H1 (cell line): ENCODE data around the gene SLC9C1. TPM values are rescaled to one million over a fixed set of nuclear protein-coding genes. Genes with fewer than 3 reads are reported as not detected.

Experiments
- CTCF ChIA-PET: fragments of 300-600 bp; sonication (Branson Sonifier 250); formaldehyde crosslinking; loops from one replicate; lab custom pipeline; 2021; ENCODE audit not compliant: partially characterized antibody; lab: Charles Lee
- POLR2A ChIA-PET: fragments of 300-600 bp; sonication (Branson Sonifier 250); formaldehyde crosslinking; loops from one replicate; lab custom pipeline; 2021; ENCODE audit warnings: inconsistent platforms; ENCODE audit not compliant: partially characterized antibody; lab: Charles Lee
- DNase-seq, 2 experiments: peaks; one replicate each; pipeline versions ENCODE4 v3.0.0 to v3.0.0-alpha.2; 2010 to 2022; ENCODE audit warnings: low spot score in 2 of 2, low read depth in 1 of 2, mixed read lengths in 1 of 2
- FAIRE-seq: peaks from 2 replicates; lab custom pipeline; 2011; peaks lifted over from hg19 to GRCh38; lab: Jason Lieb, UNC
- H2AFZ ChIP-seq: 2 replicates; pipeline ENCODE4 v1.8.1; 2012; ENCODE audit warnings: low read length, inconsistent platforms
- H2AK5ac ChIP-seq: 2 replicates; pipeline ENCODE4 v1.6.1; 2013; ENCODE audit warnings: low read depth, low read length
- H2BK120ac ChIP-seq: replicated peaks from 2 replicates; pipeline ENCODE3; 2013; ENCODE audit warnings: low read depth, low read length, inconsistent platforms
- H2BK12ac ChIP-seq: 2 replicates; pipeline ENCODE4 v1.6.1; 2013; ENCODE audit warnings: low read depth, low read length
- H2BK15ac ChIP-seq: 2 replicates; pipeline ENCODE4 v1.6.1; 2013; ENCODE audit warnings: low read length
- H2BK20ac ChIP-seq: 2 replicates; pipeline ENCODE4 v1.6.1; 2013; ENCODE audit warnings: low read length
- H2BK5ac ChIP-seq: 2 replicates; pipeline ENCODE4 v1.6.1; 2013; ENCODE audit warnings: low read depth, low read length
- H3K14ac ChIP-seq: 2 replicates; pipeline ENCODE4 v1.6.1; 2013; ENCODE audit warnings: inconsistent platforms; ENCODE audit not compliant: insufficient read length
- H3K18ac ChIP-seq: 2 replicates; pipeline ENCODE4 v1.6.1; 2013; ENCODE audit warnings: low read length; ENCODE audit errors: extremely low read depth
- H3K23ac ChIP-seq: 2 replicates; pipeline ENCODE4 v1.6.1; 2013; ENCODE audit warnings: inconsistent platforms; ENCODE audit not compliant: insufficient read length
- H3K23me2 ChIP-seq: 2 replicates; pipeline ENCODE4 v1.6.1; 2013; ENCODE audit warnings: low read depth, low read length
- H3K27ac ChIP-seq: 2 replicates; pipeline ENCODE4 v1.6.1; 2011; ENCODE audit warnings: low read depth, low read length, inconsistent platforms
- H3K27me3 ChIP-seq, 4 experiments: replicated peaks in 1 of 4; 1 replicate in 1 of 4; 2 replicates in 3 of 4; pipeline versions ENCODE4 v1.6.1 to v1.8.1; 2011 to 2013; ENCODE audit warnings: low read length in 3 of 4, mild to moderate bottlenecking in 3 of 4, inconsistent platforms in 2 of 4, mixed read lengths in 2 of 4, moderate library complexity in 1 of 4; ENCODE audit not compliant: control insufficient read depth in 3 of 4, insufficient read depth in 3 of 4; ENCODE audit errors: extremely low read depth in 1 of 4
- H3K36me3 ChIP-seq, 4 experiments: 2 replicates each; pipeline versions ENCODE4 v1.6.1 to v1.8.1; 2011 to 2013; ENCODE audit warnings: mild to moderate bottlenecking in 4 of 4, low read length in 3 of 4, moderate library complexity in 2 of 4, control low read depth in 1 of 4, inconsistent platforms in 1 of 4; ENCODE audit not compliant: insufficient read depth in 4 of 4, control insufficient read depth in 2 of 4
- H3K4ac ChIP-seq: replicated peaks from 2 replicates; pipeline ENCODE3; 2013; ENCODE audit warnings: low read length, low read depth, mixed read lengths, inconsistent platforms; ENCODE audit not compliant: insufficient read length
- H3K4me1 ChIP-seq, 4 experiments: replicated peaks in 1 of 4; 1 replicate in 1 of 4; 2 replicates in 3 of 4; pipeline versions ENCODE4 v1.6.1 to v1.8.1; 2011 to 2013; ENCODE audit warnings: low read length in 3 of 4, inconsistent platforms in 2 of 4, mixed read lengths in 1 of 4; ENCODE audit not compliant: insufficient read depth in 4 of 4, control insufficient read depth in 3 of 4
- H3K4me2 ChIP-seq, 2 experiments: 2 replicates each; pipeline versions ENCODE4 v1.6.1 to v1.8.1; 2011 to 2013; ENCODE audit warnings: low read depth in 2 of 2, low read length in 2 of 2, control low read depth in 1 of 2, inconsistent platforms in 1 of 2, mild to moderate bottlenecking in 1 of 2; ENCODE audit not compliant: insufficient read depth in 1 of 2
- H3K4me3 ChIP-seq, 4 experiments: fragments of 200-600, 300-600 bp in 1 of 4; sonication (generic), shearing (Covaris generic), sonication (Bioruptor Twin) in 1 of 4; 2 replicates each; pipeline versions ENCODE4 v1.5.1 to v1.8.1; 2011 to 2016; ENCODE audit warnings: low read length in 4 of 4, low read depth in 3 of 4, control low read depth in 2 of 4, inconsistent platforms in 2 of 4, mild to moderate bottlenecking in 2 of 4, mixed read lengths in 1 of 4, moderate library complexity in 1 of 4; ENCODE audit not compliant: insufficient read depth in 2 of 4; ENCODE audit errors: extremely low read depth in 1 of 4
- H3K56ac ChIP-seq: replicated peaks from 2 replicates; pipeline ENCODE3; 2013; ENCODE audit warnings: low read depth, mild to moderate bottlenecking, mixed read lengths, low read length, inconsistent platforms; ENCODE audit not compliant: insufficient read length
- H3K79me1 ChIP-seq: 2 replicates; pipeline ENCODE4 v1.6.1; 2013; ENCODE audit warnings: low read depth, low read length, control low read depth
- H3K79me2 ChIP-seq, 2 experiments: 2 replicates each; pipeline versions ENCODE4 v1.6.1 to v1.8.1; 2012 to 2013; ENCODE audit warnings: low read length in 2 of 2, mild to moderate bottlenecking in 2 of 2, inconsistent platforms in 1 of 2; ENCODE audit not compliant: insufficient read depth in 2 of 2, control insufficient read depth in 1 of 2
- H3K9ac ChIP-seq, 4 experiments: replicated peaks in 1 of 4; 1 replicate in 1 of 4; 2 replicates in 3 of 4; pipeline versions ENCODE4 v1.6.1 to v1.8.1; 2011 to 2013; ENCODE audit warnings: low read depth in 3 of 4, low read length in 3 of 4, control low read depth in 2 of 4, mild to moderate bottlenecking in 2 of 4, moderate library complexity in 2 of 4, inconsistent platforms in 1 of 4; ENCODE audit errors: extremely low read depth in 1 of 4
- H3K9me3 ChIP-seq, 2 experiments: 2 replicates each; pipeline versions ENCODE4 v1.6.1 to v1.8.1; 2012 to 2013; ENCODE audit warnings: mild to moderate bottlenecking in 2 of 2, moderate library complexity in 2 of 2, control low read depth in 1 of 2, inconsistent platforms in 1 of 2, low read depth in 1 of 2, low read length in 1 of 2, mixed read lengths in 1 of 2; ENCODE audit not compliant: insufficient read depth in 2 of 2
- H4K20me1 ChIP-seq, 2 experiments: replicated peaks in 1 of 2; 2 replicates each; pipeline versions ENCODE3 to v1.8.1; 2011 to 2013; ENCODE audit warnings: inconsistent platforms in 2 of 2, low read length in 2 of 2, mild to moderate bottlenecking in 1 of 2; ENCODE audit not compliant: insufficient read depth in 2 of 2, control insufficient read depth in 1 of 2
- H4K5ac ChIP-seq: 2 replicates; pipeline ENCODE4 v1.6.1; 2013; ENCODE audit warnings: low read length, low read depth, mixed read lengths, inconsistent platforms; ENCODE audit not compliant: insufficient read length
- H4K8ac ChIP-seq: 2 replicates; pipeline ENCODE4 v1.8.0; 2013; ENCODE audit warnings: mild to moderate bottlenecking, moderate library complexity, low read length, inconsistent platforms; ENCODE audit not compliant: insufficient read depth; ENCODE audit errors: extremely low read depth
- H4K91ac ChIP-seq: replicated peaks from 2 replicates; pipeline ENCODE3; 2013; ENCODE audit warnings: low read length, mixed read lengths, inconsistent platforms; ENCODE audit not compliant: insufficient read length
- BCL11A ChIP-seq, 2 experiments: IDR thresholded peaks; one replicate each; pipeline ENCODE4 v1.6.1; 2011; ENCODE audit warnings: low read depth in 2 of 2, low read length in 2 of 2, mild to moderate bottlenecking in 2 of 2
- CHD1 ChIP-seq: IDR thresholded peaks from 2 replicates; pipeline ENCODE4 v1.6.1; 2012; ENCODE audit warnings: low read depth, low read length, improper control_type of control experiment
- CREB1 ChIP-seq: IDR thresholded peaks from 2 replicates; pipeline ENCODE4 v1.6.1; 2012; ENCODE audit warnings: inconsistent platforms
- EGR1 ChIP-seq: IDR thresholded peaks from 2 replicates; pipeline ENCODE4 v1.6.1; 2011; ENCODE audit warnings: low read depth, low read length, borderline replicate concordance
- HDAC2 ChIP-seq, 2 experiments: fragments of 300-600 bp in 1 of 2; sonication (generic) in 1 of 2; IDR thresholded peaks; 2 replicates each; pipeline ENCODE4 v1.6.1; 2011 to 2012; ENCODE audit warnings: low read depth in 2 of 2, low read length in 2 of 2, mild to moderate bottlenecking in 2 of 2, moderate library complexity in 2 of 2, borderline replicate concordance in 1 of 2, inconsistent platforms in 1 of 2
- RFX5 ChIP-seq: IDR thresholded peaks from 2 replicates; pipeline ENCODE4 v1.6.1; 2011; ENCODE audit warnings: low read depth, low read length, improper control_type of control experiment, borderline replicate concordance
- RXRA ChIP-seq: IDR thresholded peaks from 2 replicates; pipeline ENCODE4 v1.6.1; 2011; ENCODE audit warnings: low read depth, mild to moderate bottlenecking, low read length, moderate library complexity; ENCODE audit not compliant: insufficient read depth
- SAP30 ChIP-seq: fragments of 300-600 bp; sonication (generic); IDR thresholded peaks from 2 replicates; pipeline ENCODE4 v1.7.1; 2012; ENCODE audit warnings: low read length, moderate library complexity, mild to moderate bottlenecking, inconsistent platforms; ENCODE audit not compliant: insufficient read depth, insufficient replicate concordance
- SIN3A ChIP-seq, 2 experiments: IDR thresholded peaks in 1 of 2; conservative IDR thresholded peaks in 1 of 2; 2 replicates each; pipeline ENCODE4 v1.6.1; 2011 to 2012; ENCODE audit warnings: low read length in 2 of 2, improper control_type of control experiment in 1 of 2, low read depth in 1 of 2, mild to moderate bottlenecking in 1 of 2
- SRF ChIP-seq: IDR thresholded peaks from 2 replicates; pipeline ENCODE4 v1.6.1; 2011; ENCODE audit warnings: mild to moderate bottlenecking, low read depth, low read length, moderate library complexity
- TEAD4 ChIP-seq: IDR thresholded peaks from 2 replicates; pipeline ENCODE4 v1.6.1; 2012; ENCODE audit warnings: low read depth, low read length, inconsistent platforms, mixed read lengths
- ZNF274 ChIP-seq: IDR thresholded peaks from 2 replicates; pipeline ENCODE4 v1.7.0; 2012; ENCODE audit warnings: low read length, borderline replicate concordance; ENCODE audit errors: extremely low read depth
- WGBS, 2 experiments: shearing (Covaris generic) in 1 of 2; methylation state at CpG; one replicate each; pipeline versions ENCODE4 v1.1.6 to v1.1.7; 2013 to 2015; ENCODE audit warnings: low lambda C conversion rate in 2 of 2, mixed read lengths in 2 of 2, inconsistent platforms in 1 of 2, low coverage in 1 of 2, missing lambda C conversion rate in 1 of 2; ENCODE audit not compliant: insufficient replicate concordance in 2 of 2, insufficient coverage in 1 of 2, insufficient read length in 1 of 2; ENCODE audit errors: extremely low coverage in 1 of 2, missing lambda C conversion rate in 1 of 2; 5-methylcytosine and 5-hydroxymethylcytosine counted together
- polyA plus RNA-seq, 7 experiments: library from polyadenylated mRNA; depleted of rRNA in 3 of 7; stranded (reverse) in 5 of 7; unstranded in 2 of 7; fragments of >200 nt in 5 of 7; fragments of 200-250 nt in 2 of 7; gene quantifications; 1 replicate in 5 of 7; 2 replicates in 1 of 7; 4 replicates in 1 of 7; pipeline versions ENCODE4 v1.2.1 to v1.2.3, GENCODE V29; 2011 to 2013; ENCODE audit warnings: missing spikeins in 2 of 7, mixed read lengths in 2 of 7
- total RNA-seq: library from RNA; stranded (reverse); fragmentation: NEBNext Ultra II Directional; extraction: Animal tissue kit (Norgen Biotek cat#: 25700); gene quantifications from 2 replicates; pipeline ENCODE4 v1.2.1, GENCODE V29; 2021
- TF ChIP-seq, protein P1 (sequence below): IDR thresholded peaks from 2 replicates; pipeline ENCODE4 v1.6.1; 2012; ENCODE audit warnings: low read length, inconsistent platforms

Gene SLC9C1
- total and polyA plus RNA-seq, 2 of the 8 experiments (the other 6 are each of a cell fraction or from before 2014, with no cell fraction given): 0.15 to 0.24 TPM

DNA sequence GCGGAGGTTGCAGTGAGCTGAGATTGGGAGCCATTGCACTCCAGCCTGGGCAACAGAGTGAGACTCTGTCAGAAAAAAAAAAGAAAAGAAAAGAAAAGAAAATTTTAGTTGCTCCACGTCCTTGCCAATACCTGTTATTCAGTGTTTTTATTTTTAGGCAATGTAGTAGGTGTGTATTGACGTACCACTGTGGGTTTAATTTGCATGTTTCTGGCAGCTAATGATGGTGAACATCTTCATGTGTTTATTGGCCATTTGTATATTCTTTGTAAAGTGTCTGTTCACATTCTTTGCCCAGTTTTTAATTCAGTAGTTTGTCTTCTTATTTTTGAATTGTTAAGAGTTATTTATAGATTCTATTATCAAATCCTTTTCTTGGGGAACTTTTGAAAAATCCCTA, 122.9 kb downstream of the SLC9C1 start:
- Histone ChIP-seq H2BK20ac (no peak overlapping the region), H3K23me2 (peaks cover 2% of the 10 kb centered on the region; the same call in 1 of the 2 replicates), H2BK12ac (no peak overlapping the region), H3K9me3 (peaks cover 3 to 4% of the 10 kb centered on the region in 2 experiments), H3K27me3 (no peaks in the 10 kb centered on the region), H3K36me3 (peaks cover 0 to 2% (median 0%) of the 10 kb centered on the region in 4 experiments; a peak in 1 of 8 replicates), H2AFZ (no peak overlapping the region), H3K23ac (no peak overlapping the region), H3K4me2 (no peak overlapping the region), H3K79me1 (no peaks in the 10 kb centered on the region), H3K4ac (no peak overlapping the region), H3K4me1 (no peaks in the 10 kb centered on the region), H3K56ac (no peak overlapping the region), H2BK15ac (no peak overlapping the region), H3K9ac (no peak overlapping the region), H4K91ac (no peak overlapping the region), H3K18ac (no peak overlapping the region), H4K5ac (no peak overlapping the region), H2BK5ac (no peak overlapping the region)
- POLR2A ChIA-PET: no interaction called here
- no peak for FAIRE-seq
- CTCF ChIA-PET: no interaction called here
- no peak for TF ChIP-seq BCL11A (IDR thresholded peaks at IDR 0.05; ENCODE audit: low read depth in 2 of 2, low read length in 2 of 2)
- TF ChIP-seq, protein P1, sequence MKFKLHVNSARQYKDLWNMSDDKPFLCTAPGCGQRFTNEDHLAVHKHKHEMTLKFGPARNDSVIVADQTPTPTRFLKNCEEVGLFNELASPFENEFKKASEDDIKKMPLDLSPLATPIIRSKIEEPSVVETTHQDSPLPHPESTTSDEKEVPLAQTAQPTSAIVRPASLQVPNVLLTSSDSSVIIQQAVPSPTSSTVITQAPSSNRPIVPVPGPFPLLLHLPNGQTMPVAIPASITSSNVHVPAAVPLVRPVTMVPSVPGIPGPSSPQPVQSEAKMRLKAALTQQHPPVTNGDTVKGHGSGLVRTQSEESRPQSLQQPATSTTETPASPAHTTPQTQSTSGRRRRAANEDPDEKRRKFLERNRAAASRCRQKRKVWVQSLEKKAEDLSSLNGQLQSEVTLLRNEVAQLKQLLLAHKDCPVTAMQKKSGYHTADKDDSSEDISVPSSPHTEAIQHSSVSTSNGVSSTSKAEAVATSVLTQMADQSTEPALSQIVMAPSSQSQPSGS: no peak
- TF ChIP-seq CHD1: no peak
- no peak for TF ChIP-seq CREB1
- no peak for TF ChIP-seq EGR1
- no peak for TF ChIP-seq HDAC2 (IDR thresholded peaks at IDR 0.05; ENCODE audit: borderline replicate concordance in 1 of 2, low read depth in 2 of 2, low read length in 2 of 2)
- no peak for TF ChIP-seq SAP30
- no peak for TF ChIP-seq TEAD4
- TF ChIP-seq ZNF274: no peak
- TF ChIP-seq RFX5: no peak
- no peak for TF ChIP-seq SIN3A (conservative IDR thresholded peaks at IDR 0.05 in 1 of 2, IDR thresholded peaks at IDR 0.05 in 1 of 2; ENCODE audit: low read depth in 1 of 2, low read length in 2 of 2)
- no peak for TF ChIP-seq RXRA
- TF ChIP-seq SRF: no peak
- TF ChIP-seq, all 59 proteins: peak for 0
- Histone ChIP-seq H3K79me2 (no peaks in the 10 kb centered on the region), H3K4me3 (no peak overlapping the region), H2AK5ac (no peak overlapping the region), H2BK120ac (no peak overlapping the region), H4K8ac (no peak overlapping the region), H3K27ac (no peak overlapping the region), H3K14ac (no peak overlapping the region), H4K20me1 (no peaks in the 10 kb centered on the region)
- 77% methylated on average over 3 of the region's 3 CpGs; no CpG with 5 or more reads in 1 of the 2 experiments for WGBS, 2 experiments
- no peak for DNase-seq
